GM20000 (cell line): ENCODE data around the gene SNN.

Experiments
- DNase-seq: peaks from one replicate; pipeline ENCODE4 v3.0.0; 2012; ENCODE audit warnings: low spot score
- TF ChIP-seq, protein P1 (sequence below): IDR thresholded peaks from 2 replicates; pipeline ENCODE4 v1.5.1; 2012; ENCODE audit warnings: mild to moderate bottlenecking, control low read depth; ENCODE audit errors: extremely low read depth, missing control alignments

Gene SNN

GRCh38 chr16:11658896-11659708 lies 9.2 kb upstream of the SNN start:
- no peak for DNase-seq
- TF ChIP-seq, protein P1, sequence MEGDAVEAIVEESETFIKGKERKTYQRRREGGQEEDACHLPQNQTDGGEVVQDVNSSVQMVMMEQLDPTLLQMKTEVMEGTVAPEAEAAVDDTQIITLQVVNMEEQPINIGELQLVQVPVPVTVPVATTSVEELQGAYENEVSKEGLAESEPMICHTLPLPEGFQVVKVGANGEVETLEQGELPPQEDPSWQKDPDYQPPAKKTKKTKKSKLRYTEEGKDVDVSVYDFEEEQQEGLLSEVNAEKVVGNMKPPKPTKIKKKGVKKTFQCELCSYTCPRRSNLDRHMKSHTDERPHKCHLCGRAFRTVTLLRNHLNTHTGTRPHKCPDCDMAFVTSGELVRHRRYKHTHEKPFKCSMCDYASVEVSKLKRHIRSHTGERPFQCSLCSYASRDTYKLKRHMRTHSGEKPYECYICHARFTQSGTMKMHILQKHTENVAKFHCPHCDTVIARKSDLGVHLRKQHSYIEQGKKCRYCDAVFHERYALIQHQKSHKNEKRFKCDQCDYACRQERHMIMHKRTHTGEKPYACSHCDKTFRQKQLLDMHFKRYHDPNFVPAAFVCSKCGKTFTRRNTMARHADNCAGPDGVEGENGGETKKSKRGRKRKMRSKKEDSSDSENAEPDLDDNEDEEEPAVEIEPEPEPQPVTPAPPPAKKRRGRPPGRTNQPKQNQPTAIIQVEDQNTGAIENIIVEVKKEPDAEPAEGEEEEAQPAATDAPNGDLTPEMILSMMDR: no peak

DNA sequence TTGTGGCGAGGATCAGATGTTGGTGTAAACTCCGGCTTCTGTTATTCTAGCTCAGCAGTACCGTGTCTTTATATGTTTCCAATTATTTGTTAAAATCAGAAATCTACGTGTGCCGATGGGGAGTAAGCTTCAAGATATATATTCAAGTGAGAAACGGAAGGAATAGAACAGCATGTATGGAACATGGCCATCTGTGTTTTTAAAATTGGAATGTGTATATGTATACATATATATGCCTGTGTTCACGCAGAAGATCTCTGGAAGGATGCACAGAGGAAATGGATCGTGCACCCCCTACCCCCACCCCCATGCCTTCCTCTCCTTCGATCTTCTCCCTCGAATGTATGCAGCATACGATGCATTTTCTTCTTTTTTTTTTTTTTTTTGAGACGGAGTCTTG lies 7.7 kb upstream of the SNN start:
- TF ChIP-seq, protein P1: no peak
- no peak for DNase-seq

- DNase-seq: no peak
- TF ChIP-seq, protein P1: no peak
Observed at GRCh38 chr16:11662582-11662981, 5.7 kb upstream of the SNN start.

GRCh38 chr16:11665071-11665491 lies 3.2 kb upstream of the SNN start:
- DNase-seq: no peak
- TF ChIP-seq, protein P1: no peak

- TF ChIP-seq, protein P1: no peak
- no peak for DNase-seq
Observed at GRCh38 chr16:11666103-11667055, 1.9 kb upstream of the SNN start.

- TF ChIP-seq, protein P1: no peak
- no peak for DNase-seq
Observed at GRCh38 chr16:11667221-11667823, 933 bp upstream of the SNN start.
